Measurements from ENCODE around the gene HHIPL1. TPM values are rescaled to one million over a fixed set of nuclear protein-coding genes. Genes with fewer than 3 reads are reported as not detected.

Gene HHIPL1
- total RNA-seq (2021; fragmentation: NEBNext Ultra II Directional; extraction: Animal tissue kit (Norgen Biotek cat#: 25700)) (2.6 and 3.1 TPM in 2 replicates), polyA plus RNA-seq (2011; rRNA removed) (1.5 and 2.1 TPM in 2 replicates), polyA minus RNA-seq (2011; rRNA and poly(A)+ RNA removed) (1.4 and 1.5 TPM in 2 replicates)
- 1.4 TPM for polyA plus RNA-seq (2011; cell fraction: cytosol; rRNA removed)
- polyA plus RNA-seq (2011; cell fraction: nucleus; rRNA removed), result 3.1 TPM
- 1.0 to 2.0 TPM (median 1.8 TPM) in 4 replicates for polyA plus RNA-seq (2012, experiment 1 of 2)
- polyA plus RNA-seq (2012, experiment 2 of 2), result 1.2 TPM
- 1.2 TPM for polyA plus RNA-seq (2013, experiment 1 of 2)
- 1.6 TPM for polyA plus RNA-seq (2013, experiment 2 of 2)
- 1.7 TPM for polyA minus RNA-seq (2011; cell fraction: cytosol; rRNA and poly(A)+ RNA removed)
- polyA minus RNA-seq (2011; cell fraction: nucleus; rRNA and poly(A)+ RNA removed), result 3.8 TPM
- long read RNA-seq, experiment 1, partial matches to known transcripts, result 2 of 6 reads
- long read RNA-seq, experiment 1, other reads (novel, unspliced or antisense), result 4 of 6 reads
- long read RNA-seq, experiment 2, partial matches to known transcripts, result 0 of 1 reads
- long read RNA-seq, experiment 2, other reads (novel, unspliced or antisense), result 1 of 1 reads

- no peaks in the 10 kb centered on the region for H3K79me1 ChIP-seq (ENCODE audit: low read depth, low read length)
- peak within 1 kb of the TSS; percentile 53 for H3K4ac ChIP-seq (replicated peaks; ENCODE audit: insufficient read length, low read depth, low read length)
- no peaks in the 10 kb centered on the region for H3K9me3 ChIP-seq (ENCODE audit: insufficient read depth in 2 of 2, low read depth in 1 of 2, low read length in 1 of 2)
- 3% methylated on average over 63 of the region's 91 CpGs; no CpG with 5 or more reads in 1 of the 2 experiments for WGBS, 2 experiments (ENCODE audit: extremely low coverage in 1 of 2, insufficient coverage in 1 of 2, insufficient read length in 1 of 2, insufficient replicate concordance in 2 of 2, low coverage in 1 of 2, low lambda C conversion rate in 2 of 2, missing lambda C conversion rate in 1 of 2)
- H3K4me1 ChIP-seq (replicated peaks in 1 of 4; ENCODE audit: control insufficient read depth in 3 of 4, insufficient read depth in 4 of 4, low read length in 3 of 4), result peaks cover 0 to 14% (median 5%) of the 10 kb centered on the region in 4 experiments; a peak in 5 of 7 replicates
- H4K91ac ChIP-seq (replicated peaks; ENCODE audit: insufficient read length, low read length), result peak within 1 kb of the TSS; percentile 89
- no peaks in the 10 kb centered on the region for H3K79me2 ChIP-seq (ENCODE audit: control insufficient read depth in 1 of 2, insufficient read depth in 2 of 2, low read length in 2 of 2)
- H2BK15ac ChIP-seq (ENCODE audit: low read length), result peak within 1 kb of the TSS; percentile 61; the same call in 1 of the 2 replicates
- H2BK120ac ChIP-seq (replicated peaks; ENCODE audit: low read depth, low read length), result no peak within 1 kb of the TSS
- H3K18ac ChIP-seq (ENCODE audit: extremely low read depth, low read length), result peak within 1 kb of the TSS; percentile 51
- peak within 1 kb of the TSS; percentile 75; the same call in 1 of the 2 replicates for H2BK12ac ChIP-seq (ENCODE audit: low read depth, low read length)
- H3K23me2 ChIP-seq (ENCODE audit: low read depth, low read length), result peaks cover 10% of the 10 kb centered on the region; the same call in 1 of the 2 replicates
- H2BK5ac ChIP-seq (ENCODE audit: low read depth, low read length), result no peak within 1 kb of the TSS
- H4K5ac ChIP-seq (ENCODE audit: insufficient read length, low read depth, low read length), result peak within 1 kb of the TSS; percentile 35
- H2BK20ac ChIP-seq (ENCODE audit: low read length), result 0 out of 2 replicates have a peak within 1 kb of the TSS, but pooled peaks have one; percentile 72
- H3K4me2 ChIP-seq (ENCODE audit: insufficient read depth in 1 of 2, low read depth in 2 of 2, low read length in 2 of 2), result peak within 1 kb of the TSS; percentile 55 to 88
- H3K23ac ChIP-seq (ENCODE audit: insufficient read length), result no peak within 1 kb of the TSS
- peak in 1 of 2 experiments; percentile 70 for DNase-seq (ENCODE audit: low read depth in 1 of 2, low spot score in 2 of 2)
- H3K27me3 ChIP-seq (replicated peaks in 1 of 4; ENCODE audit: control insufficient read depth in 3 of 4, extremely low read depth in 1 of 4, insufficient read depth in 3 of 4, low read length in 3 of 4), result peaks cover 0 to 30% (median 22%) of the 10 kb centered on the region in 4 experiments; a peak in 6 of 7 replicates
- CTCF ChIA-PET (ENCODE audit: partially characterized antibody), result interaction anchor here (1.0 to 4.7 kb wide), 6 partner anchors 9 to 126 kb away, joined by 3 to 13 read pairs (median 4); no protein-coding TSS in a partner anchor
- H2AK5ac ChIP-seq (ENCODE audit: low read depth, low read length), result no peak within 1 kb of the TSS
- POLR2A ChIA-PET (ENCODE audit: partially characterized antibody), result interaction anchor here (1.6 kb wide), 1 partner anchor 130 kb away, joined by 3 read pairs; no protein-coding TSS in a partner anchor
- H3K56ac ChIP-seq (replicated peaks; ENCODE audit: insufficient read length, low read depth, low read length), result peak within 1 kb of the TSS; percentile 39
- H3K36me3 ChIP-seq (ENCODE audit: control insufficient read depth in 2 of 4, insufficient read depth in 4 of 4, low read length in 3 of 4), result no peaks in the 10 kb centered on the region
- no peaks in the 10 kb centered on the region for H4K20me1 ChIP-seq (replicated peaks in 1 of 2; ENCODE audit: control insufficient read depth in 1 of 2, insufficient read depth in 2 of 2, low read length in 2 of 2)
- H3K27ac ChIP-seq (ENCODE audit: low read depth, low read length), result no peak within 1 kb of the TSS
- H3K9ac ChIP-seq (replicated peaks in 1 of 4; ENCODE audit: extremely low read depth in 1 of 4, low read depth in 3 of 4, low read length in 3 of 4), result peak within 1 kb of the TSS in 2 of 4 experiments; percentile 8 to 9; a peak in 2 of 7 replicates
- no peak within 1 kb of the TSS for H3K14ac ChIP-seq (ENCODE audit: insufficient read length)
- no peak for FAIRE-seq
- H4K8ac ChIP-seq (ENCODE audit: extremely low read depth, insufficient read depth, low read length), result peak within 1 kb of the TSS; percentile 93
- peak within 1 kb of the TSS; percentile 57 for H2AFZ ChIP-seq (ENCODE audit: low read length)
- H3K4me3 ChIP-seq (ENCODE audit: extremely low read depth in 1 of 4, insufficient read depth in 2 of 4, low read depth in 3 of 4, low read length in 4 of 4), result peak within 1 kb of the TSS; percentile 40 to 75 (median 56)
- TF ChIP-seq SUZ12 (IDR thresholded peaks at IDR 0.05; ENCODE audit: low read length), result peak; percentile 43; the same call in 1 of the 2 replicates
- TF ChIP-seq SAP30 (IDR thresholded peaks at IDR 0.05; ENCODE audit: insufficient read depth, insufficient replicate concordance, low read length), result no peak
Observed at GRCh38 chr14:99644723-99645544, at the start of gene HHIPL1. Gene HHIPL1 (plus strand): TSS chr14:99645129. CDS start chr14:99645208, 79 bp downstream.

Data from H1 (cell line).